H54 (cell line): ENCODE data around the gene STK10.

ENCODE experiments used
- DNase-seq: peaks from one replicate; pipeline ENCODE4 v3.0.0; 2011; ENCODE audit warnings: low spot score, mixed read lengths; ENCODE audit not compliant: insufficient read length
- FAIRE-seq: peaks from 3 replicates; lab custom pipeline; 2011; peaks lifted over from hg19 to GRCh38; lab: Jason Lieb, UNC
- POLR2A ChIP-seq: IDR thresholded peaks from 2 replicates; pipeline ENCODE4 v1.6.1; 2011; ENCODE audit warnings: low read depth, mild to moderate bottlenecking, low read length

STK10 gene

DNA sequence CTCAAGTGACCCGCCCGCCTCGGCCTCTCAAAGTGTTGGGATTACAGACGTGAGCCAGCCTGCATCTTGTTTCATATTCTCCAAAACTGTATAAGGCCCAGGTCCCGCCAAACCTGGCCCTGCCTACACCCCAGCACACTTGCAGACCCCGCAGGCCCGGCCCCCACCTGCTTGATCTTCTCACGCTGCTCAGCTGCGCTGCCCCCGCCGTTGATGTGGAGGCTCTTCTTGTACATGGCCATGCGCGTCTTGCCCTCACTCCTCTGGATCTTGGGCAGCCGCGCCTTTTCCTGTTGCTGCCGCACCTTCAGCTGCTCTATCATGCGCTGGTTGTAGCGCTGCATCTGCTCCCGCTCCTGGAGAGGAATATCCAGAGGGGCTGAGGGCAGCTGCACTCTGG, 132.6 kb downstream of the STK10 start:
- TF ChIP-seq POLR2A = no peak
- DNase-seq = no peak
- FAIRE-seq = no peak

DNA sequence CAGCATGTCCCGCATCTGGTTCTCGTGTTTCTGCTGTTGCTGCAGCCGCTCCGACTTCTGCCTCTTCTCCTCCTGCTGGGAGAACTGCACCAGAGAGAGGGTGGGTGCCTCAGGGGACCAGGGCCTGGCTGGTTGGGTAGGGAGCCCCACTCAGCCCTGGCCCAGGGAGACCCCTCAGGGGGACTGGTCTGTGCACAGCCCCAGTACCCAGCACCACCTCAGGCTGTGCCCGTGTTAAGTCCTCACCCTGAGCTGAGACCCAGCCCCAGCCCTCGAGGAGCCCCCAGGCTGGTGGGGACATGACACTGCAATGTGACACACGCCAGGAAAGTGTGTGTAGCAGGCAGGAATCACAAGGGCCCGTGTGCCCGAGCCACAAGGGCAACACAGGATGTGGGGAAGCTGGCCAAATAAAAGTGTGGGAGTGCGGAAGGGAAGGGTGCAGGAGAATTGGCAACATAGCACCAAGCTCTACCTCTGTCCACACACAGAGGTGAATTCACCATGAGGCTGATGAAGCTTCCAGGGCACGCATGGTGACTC, 133.3 kb downstream of the STK10 start:
- no peak for FAIRE-seq

DNA sequence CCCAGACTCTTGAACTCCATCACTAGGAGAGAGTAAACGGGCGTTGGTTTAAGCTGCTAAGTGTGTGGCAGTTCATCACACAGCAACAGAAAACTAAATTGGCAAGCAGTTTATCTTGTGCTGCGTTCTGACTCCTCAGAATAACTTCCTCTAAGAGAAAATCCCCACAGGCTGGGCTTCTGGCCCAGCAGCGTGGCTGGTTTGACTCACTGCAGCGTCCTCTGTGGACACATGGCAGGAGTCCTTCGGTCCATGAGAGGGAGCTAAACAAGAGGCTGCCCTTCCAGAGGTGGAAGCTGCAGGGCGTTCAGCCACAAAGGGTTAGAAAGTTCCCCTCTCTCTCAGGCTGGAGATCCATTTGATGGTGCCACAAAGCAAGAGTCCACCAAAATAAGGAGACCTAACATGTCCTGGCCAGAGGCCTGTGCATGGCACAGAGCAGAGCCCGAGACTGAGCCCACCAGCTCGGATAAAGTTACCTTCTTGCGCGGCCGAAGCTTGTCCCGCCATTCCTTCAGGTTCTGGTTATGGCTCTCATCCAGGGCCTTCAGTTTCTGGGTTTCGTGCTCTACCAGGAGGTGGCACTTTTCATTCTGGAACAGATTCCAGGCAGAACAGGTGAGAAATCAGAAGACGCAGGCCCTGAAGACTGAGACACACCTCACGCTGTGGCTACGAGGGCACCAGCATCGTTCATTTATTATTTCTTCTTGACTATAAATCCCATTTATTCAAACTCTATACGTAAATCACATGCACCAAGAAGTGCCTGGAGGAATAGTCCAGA, 135.4 kb downstream of the STK10 start:
- FAIRE-seq = no peak
- no peak for DNase-seq
- no peak for TF ChIP-seq POLR2A

More for the DNA sequence above, 133.3 kb downstream of the STK10 start:
- no peak for DNase-seq
- no peak for TF ChIP-seq POLR2A

DNA sequence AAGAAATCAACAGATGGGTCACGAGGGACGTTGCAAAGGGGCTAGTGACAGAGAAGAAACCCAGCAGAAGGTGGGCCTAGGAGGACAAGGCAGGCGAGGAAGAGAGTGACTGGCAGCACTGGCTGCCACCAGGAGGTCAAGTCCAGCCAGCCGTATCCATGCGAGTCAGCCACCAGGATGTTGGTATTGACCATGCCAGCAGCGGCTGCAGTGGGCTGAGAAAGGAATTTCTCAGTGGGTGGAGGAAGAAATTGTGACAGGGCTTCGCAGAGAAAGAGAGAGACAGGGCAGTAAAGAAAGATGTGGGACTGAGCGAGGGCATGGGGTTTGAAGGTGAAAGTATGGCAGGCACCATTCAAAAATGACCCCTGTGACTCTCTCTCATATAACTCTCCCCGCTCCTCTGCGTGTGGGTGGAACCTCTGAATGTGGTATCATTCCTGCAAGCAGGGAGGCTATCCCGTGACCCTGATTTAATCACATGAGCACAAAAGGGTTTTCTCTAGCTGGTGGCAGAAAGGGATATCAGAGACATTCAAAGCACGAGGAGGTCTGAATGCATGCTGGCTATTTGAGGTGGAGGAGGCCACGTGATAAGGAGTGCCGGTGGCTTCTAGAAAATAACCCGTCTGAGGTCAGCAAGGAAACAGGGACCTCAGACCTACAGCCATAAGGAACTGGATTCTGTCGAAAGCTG, 136.2 kb downstream of the STK10 start:
- TF ChIP-seq POLR2A = no peak
- no peak for FAIRE-seq
- no peak for DNase-seq

DNA sequence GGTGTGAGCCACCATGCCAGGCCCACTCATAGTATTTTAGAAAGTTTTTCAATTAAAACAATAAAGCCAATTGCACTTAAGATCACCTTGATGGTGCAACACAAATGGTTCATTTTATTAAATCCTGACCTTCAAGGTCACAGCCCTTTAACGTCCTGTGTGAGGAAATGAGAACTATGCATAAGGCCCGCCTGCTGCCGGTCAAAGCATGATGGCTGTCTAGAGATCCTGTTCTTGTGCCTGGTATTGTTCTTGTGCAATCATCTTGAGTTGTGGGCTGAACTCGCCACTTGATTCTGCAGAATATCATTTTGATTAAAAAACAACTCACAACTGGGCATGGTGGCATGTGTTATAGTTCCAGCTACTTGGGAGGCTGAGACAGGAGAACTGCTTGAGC, 137.9 kb downstream of the STK10 start:
- no peak for FAIRE-seq
- DNase-seq = no peak
- TF ChIP-seq POLR2A = no peak

DNA sequence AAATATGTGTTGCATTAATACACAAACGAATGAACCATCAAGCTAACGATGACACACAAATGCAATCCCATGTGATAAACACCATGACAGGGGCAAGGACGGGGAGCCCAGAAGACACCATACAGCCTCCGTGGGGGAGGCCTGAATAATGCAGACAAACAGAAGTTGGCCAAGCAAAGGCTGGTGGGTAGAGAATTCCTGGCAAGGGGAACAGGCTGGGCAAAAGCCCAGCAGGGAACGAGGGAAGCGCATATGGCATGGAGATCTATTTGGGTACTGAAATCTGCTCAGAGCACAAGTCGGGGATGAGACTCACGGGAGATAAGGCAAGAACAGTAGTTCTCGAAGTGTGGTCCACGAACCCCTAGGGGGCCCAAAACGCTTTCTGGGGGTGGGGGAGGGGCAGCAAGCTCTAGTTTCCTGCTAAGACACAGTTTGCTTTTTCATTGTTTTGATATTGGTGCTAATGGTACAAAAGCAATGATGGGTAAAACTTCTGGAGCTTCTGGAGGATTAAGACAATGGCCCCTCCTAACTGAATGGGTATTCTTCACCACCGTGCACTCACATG, 138.7 kb downstream of the STK10 start:
- DNase-seq = no peak
- no peak for FAIRE-seq
- TF ChIP-seq POLR2A = no peak

DNA sequence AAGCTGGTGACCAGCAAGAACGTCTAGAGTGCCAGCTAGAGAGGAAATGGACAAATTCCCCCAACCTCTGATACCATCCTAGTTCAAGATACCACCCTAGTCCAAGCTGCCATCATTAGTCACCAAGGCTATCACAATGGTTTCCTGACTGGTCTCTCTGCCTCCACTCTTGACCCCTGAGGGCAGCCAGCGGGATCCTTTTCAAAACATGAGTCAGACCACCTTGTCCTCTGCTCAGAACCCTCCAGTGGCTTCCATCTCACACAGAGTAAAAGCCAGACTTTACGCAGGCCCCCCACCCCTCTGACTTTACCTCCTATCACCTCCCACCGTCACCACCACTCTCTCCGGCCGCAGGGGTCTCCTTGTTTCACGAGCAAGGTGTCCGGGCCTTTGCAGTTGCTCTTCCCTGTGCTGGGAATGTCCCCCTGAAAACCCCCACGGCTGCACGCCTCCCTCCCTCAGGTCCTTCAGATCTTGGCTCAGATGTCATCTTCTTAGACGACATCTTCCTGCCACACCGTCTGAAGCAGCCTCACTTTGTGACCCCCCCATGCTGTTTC, 139.4 kb downstream of the STK10 start:
- no peak for TF ChIP-seq POLR2A
- DNase-seq (no peak), FAIRE-seq (no peak)

DNA sequence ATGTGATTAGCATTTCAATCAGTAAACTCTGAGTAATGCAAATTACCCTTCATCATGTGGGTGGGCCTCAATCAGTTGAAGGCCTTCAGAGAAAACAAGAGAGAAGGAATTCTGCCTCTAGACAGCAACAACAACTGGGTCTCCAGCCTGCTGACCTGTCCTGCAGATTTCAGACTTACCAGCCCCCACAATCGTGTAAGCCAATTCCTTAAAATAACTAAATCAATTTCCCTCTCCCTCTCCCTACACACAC, 139.9 kb downstream of the STK10 start:
- FAIRE-seq (no peak), DNase-seq (no peak)
- TF ChIP-seq POLR2A = no peak

DNA sequence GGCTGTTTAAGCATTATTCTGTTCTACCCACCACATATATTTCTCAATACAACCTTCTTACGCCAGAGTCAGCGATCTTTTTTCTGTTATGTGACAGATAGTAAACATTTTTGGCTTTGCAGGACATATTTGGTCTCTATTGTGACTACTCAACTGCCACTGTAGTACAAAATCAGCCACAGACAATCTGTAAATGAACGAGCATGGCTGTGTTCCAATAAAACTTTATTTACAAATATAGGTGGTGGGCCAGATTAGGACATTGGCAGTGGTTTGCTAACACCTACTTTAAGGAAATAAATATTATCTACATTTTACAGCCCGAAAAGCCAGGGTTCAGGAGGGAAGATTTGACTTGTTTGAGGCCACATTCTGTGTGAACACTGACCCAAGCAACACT, 141.4 kb downstream of the STK10 start:
- DNase-seq = no peak
- TF ChIP-seq POLR2A = no peak
- no peak for FAIRE-seq

DNA sequence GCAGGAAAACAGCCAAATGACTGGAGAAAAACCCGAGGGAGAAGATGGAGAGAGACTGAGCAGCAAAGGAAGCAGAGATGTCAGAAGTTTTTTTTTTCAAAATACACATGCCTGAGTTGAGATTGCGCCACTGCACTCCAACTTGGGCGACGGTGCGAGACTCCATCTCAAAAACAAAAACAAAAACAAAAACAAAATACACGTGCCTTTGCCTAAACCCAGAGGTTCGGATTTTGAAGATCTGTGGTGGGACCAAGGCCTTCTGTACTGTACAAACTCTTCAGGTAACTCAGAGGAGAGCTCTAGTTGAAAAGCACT, 142.8 kb downstream of the STK10 start:
- no peak for TF ChIP-seq POLR2A
- no peak for FAIRE-seq

DNA sequence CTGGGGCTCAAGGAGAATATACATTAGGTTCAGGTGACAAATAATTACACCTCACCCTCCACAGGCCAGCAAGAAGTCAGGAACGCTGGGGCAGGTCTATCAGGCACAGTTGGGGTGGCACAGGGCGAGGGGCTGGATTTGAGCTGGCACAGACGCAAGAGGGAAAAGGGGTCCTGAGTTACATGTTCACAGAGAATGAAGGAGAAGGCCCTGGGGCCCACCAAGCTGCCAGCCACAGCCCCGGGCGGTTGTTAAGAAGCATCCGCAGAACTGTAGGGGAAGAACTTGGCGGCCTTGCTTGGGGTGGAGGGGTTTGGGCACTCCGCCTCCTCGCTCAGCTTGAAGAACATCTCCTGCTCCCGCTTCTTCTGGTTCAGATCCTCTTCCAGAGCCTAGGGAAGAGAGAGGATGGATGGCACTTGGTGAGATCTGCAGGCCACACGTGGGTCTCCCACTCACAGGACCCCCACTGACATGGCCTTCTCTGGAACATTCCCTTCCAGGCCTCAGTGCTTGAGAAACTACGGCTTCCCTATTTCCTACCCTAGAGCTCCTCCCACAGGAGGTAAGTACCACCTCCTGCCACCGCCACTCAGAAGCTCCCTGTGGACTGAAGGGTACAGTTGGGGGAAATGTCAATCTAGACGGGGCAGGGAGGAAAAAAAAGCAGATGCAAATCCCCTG, 143.3 kb downstream of the STK10 start:
- no peak for FAIRE-seq
- no peak for TF ChIP-seq POLR2A
- no peak for DNase-seq

More for the DNA sequence above, 142.8 kb downstream of the STK10 start:
- DNase-seq = no peak

DNA sequence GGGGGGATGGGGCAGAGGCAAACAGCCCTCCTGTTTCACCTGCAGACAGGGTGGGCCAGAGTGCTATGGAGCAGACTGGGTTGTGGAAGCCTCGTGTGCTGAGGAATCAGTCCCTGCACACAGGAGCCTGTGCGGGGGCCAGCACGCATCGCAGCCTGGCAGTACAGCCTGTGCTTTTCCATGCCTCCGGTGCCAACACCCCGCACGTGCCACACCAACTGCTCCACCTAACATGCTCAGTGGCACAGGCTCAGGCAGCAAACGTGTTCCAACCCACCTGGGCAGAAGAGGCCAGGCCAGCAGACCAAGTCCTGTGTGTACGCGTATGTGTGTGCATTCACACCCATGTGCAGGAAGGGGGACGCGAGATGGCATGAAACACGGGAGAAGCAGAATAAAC, 144.2 kb downstream of the STK10 start:
- FAIRE-seq (no peak), DNase-seq (no peak)
- no peak for TF ChIP-seq POLR2A

DNA sequence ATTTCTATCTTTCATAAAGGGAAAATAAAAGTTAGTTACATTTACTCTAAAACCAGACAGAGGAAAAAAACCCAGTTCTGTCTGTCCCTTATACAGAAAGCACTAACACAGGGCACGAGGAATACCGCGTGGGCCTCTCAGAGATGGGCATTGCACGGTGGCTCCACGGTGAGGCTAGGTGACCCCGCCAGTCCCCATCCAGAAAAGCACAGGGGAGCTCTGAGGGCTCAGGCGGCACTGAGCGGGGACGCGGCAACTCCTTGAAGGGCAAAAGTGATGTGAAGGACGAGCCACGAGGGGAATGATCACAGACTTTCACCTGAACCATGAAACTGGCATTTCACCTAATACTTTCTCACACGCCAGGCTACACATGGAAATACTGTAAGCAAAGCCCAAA, 145.8 kb downstream of the STK10 start:
- DNase-seq = no peak
- FAIRE-seq = no peak
- no peak for TF ChIP-seq POLR2A

DNA sequence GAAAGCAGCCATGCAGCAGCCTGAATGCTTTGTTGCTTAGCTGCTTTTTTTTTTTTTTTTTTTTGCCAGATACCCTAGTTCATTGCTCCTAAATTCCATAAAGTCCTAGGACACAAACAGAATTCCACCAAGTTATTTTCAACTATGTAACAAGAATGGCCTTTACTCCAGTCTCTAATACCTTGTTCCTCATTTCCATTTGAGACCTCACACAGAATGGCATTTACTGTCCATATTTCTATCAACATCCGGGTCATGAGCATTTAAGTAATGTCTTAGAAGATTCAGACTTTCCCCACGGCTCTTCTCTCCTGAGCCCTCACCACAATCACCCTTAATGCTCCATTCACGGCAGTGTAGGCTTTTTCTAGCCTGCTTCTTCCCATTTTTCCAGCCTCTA, 149.9 kb downstream of the STK10 start:
- FAIRE-seq (no peak), DNase-seq (no peak)
- TF ChIP-seq POLR2A = no peak

DNA sequence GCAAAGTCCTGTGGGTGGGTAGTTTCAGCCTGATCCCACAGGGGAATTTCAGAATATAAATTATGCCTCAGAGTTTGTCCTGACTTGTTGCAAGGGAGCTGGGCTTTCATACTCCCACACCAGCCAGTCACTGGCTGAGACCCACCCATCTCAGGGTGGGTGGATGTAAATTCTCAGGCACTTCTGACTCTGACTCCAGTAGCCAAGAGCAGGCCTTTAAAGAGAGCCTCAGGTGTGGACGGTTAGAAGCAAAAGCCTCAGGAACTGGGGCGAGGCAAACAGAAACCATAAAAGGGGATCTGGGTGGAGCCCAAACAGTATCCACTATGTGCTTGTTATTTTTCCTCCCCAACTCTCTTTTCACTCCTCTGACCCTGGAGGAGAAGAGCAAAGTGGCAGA, 153.0 kb downstream of the STK10 start:
- DNase-seq (no peak), FAIRE-seq (no peak)
- no peak for TF ChIP-seq POLR2A
